GM19455 (cell line): ENCODE results near the gene PLCD1.
"Not testable (repeated sequence)": the region's sequence is repeated elsewhere in the genome, so short reads cannot be mapped to it uniquely, and the experiment has no call there.

Experiments
- ATAC-seq: cut with Tn5 transposase; IDR thresholded peaks from one replicate; pipeline ENCODE4 v1.9.1; 2021; ENCODE audit not compliant: unreplicated experiment

The PLCD1 gene

DNA sequence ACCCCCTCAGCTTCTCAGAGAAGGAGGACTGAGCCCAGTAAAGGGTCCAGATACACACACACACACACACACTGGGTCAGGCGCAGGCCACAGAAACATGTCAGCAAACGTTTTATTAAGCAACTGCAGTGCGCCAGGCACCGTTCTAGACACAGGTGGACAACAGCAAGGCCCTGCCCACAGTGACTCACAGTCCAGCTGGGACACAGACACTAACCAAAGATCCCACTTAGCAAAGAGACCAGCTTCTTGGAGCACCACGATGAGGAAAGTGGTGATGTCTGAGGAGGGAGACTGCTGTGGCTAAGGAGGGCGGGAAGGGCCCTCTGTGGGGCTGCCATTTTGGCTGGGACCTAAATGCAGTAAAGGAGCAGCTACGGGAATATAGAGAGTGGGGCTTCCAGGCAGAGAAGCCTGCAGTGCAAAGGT is 41.7 kb downstream of the PLCD1 start:
- ATAC-seq = no peak

DNA sequence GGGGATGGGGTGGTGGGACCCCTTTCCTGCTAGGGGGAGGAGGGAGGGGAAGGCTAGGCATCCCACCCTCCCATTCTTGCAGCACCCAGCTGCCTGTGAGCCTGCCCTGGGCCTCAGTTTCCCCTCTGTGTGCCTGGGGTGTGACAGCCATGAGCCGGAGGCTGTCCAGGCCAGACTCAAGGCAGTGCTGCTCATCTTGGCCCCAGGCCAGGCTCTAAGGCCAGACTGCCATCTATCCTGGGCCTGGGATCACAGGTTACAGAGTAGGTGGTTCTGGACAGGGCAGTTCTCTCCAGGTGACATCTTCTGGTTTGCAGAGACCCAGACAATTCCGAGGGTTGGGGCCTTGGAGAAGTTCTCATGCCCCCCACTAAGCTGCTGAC is 42.1 kb downstream of the PLCD1 start:
- no peak for ATAC-seq

DNA sequence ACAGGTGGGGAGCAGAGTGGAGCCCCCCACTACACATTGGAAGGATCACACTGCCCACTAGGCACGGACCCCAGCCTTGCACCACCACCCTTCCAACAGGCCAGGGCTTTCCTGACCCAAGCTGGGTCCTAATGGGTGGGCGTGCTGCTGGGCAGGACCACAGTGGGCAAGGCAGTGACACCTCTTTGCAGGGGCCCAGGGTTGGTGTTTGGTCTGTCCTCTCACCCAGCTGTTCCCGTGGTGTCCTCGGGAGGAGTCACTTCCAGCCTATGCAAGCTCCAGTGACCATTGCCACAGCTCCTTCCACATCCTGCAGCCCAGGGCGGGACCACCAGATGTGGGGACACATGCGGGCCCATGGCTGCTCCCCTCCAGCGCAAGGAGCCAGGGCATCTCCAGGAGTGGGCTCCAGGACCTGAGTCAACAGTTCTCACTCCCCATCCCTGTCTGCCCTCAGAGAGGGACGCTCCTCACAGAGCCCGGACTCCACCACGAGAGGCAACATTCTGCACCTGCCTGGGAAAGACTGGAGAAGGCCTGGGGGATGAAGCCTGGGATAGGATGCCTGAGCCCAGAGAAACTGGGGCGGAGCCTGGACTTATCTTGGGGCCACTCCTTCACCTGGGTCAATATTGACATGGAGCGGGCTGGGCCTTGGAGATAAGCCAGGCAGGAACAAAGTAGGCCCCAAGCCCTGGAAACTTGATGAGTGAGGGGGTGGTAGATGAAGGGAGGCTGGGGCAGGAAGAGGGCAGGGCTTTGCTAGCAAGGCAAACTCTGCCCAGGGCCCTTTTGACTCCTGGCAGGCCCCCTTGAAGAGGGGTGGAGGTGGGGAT is 42.7 kb downstream of the PLCD1 start:
- no peak for ATAC-seq

DNA sequence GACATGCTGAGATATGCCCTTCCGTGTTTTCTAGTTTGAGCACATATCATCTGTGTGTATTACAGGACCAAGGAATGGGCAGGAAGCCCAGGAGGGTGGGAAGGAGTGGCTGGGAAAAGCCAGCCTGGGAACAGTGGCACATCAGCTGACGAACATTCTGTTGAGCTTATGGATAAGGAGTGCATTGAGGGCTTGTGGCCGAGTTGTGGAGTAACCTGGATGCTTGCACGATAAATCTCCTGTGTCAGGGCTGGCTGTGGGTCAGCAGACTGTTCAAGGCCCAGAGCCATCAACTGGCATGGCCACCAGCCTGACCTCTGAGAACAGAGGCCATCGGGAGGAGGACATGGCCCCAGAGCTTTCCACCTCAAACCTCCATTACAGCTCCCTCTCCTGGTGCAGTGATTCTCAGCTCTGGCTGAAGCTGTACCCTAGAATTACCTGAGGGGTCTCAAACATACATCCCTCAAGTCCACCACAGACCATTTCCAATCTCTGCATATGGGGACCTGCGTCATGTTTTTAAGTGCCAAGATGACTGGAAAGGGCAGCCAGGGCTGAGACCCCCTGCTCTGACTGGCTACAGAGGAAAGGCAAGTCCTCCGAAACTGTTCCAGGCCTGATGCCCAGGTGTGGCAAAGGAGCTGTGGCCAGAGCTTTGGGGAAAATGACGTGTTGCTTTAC is 43.7 kb downstream of the PLCD1 start:
- ATAC-seq = no peak

DNA sequence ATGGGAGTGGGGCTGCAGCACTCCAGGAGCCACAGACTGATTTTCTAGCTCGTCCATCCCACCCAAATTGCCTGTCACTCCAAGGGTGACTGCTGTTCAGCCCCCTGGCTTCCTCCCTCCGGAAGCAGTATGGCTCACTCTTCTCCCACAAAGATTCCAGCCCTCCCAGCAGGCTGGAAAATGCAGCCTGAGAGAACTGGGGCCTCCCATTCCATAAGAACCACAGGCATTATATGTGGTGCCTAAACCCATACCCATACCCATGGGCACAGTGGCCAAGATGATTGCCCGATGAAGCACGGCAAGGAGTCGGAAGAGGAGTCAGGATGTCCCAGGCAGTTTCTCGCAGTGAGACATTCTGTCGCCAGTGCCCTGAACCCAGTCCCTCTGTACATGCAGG is 44.8 kb downstream of the PLCD1 start:
- ATAC-seq = no peak

DNA sequence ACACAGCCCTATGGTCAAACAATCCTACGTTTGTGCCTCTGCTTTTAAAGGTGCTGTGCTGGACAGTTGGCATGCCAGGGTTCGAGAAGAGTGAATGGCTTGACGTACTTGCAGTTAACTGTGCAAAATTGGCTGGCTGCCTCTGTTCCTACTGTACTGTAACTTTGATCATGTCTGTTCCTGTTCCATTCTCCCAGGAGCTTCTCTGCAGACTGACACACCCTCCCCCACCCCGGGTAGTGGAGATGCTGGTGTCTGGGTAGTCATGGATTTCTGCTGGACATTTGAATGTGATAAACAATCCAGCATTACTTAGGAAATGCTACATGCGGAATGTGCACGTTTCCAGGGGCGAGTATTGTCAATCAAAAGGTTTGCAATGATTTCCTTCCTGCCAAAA is 45.4 kb downstream of the PLCD1 start:
- no peak for ATAC-seq

DNA sequence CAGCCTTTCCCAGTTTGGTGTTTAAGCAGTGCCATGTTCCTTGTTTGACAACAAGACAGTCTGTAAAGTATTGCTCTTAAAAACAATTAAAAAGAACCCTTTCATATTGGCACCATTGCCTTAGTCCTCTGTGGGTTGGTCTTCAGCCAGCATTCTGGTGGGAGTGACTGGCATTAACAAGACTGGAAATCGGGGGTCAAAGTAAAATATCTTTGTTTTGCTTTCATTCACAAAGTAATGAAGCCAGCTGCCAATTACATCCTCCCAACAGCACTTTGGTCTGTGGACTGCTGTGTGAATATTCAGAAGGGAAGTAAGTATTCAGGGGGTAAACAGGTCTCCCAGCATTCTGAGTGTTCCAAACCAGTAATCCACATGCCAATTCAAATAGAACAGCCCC is 47.1 kb downstream of the PLCD1 start:
- ATAC-seq = no peak

DNA sequence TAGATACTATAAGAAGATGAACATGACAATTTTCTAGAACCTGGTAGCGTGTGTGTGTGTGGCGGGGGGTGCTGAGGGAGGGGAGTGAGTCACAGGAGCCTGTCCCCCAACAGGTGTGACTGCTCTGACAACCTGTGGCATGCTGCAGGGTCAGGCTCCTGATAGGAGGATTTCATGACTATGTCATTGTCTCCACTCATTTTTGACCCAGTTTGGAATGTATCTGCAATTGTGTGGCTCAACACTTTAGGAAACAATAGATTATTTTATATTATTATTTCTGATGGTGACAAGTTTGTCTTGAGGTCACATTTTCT is 48.1 kb downstream of the PLCD1 start:
- no peak for ATAC-seq

DNA sequence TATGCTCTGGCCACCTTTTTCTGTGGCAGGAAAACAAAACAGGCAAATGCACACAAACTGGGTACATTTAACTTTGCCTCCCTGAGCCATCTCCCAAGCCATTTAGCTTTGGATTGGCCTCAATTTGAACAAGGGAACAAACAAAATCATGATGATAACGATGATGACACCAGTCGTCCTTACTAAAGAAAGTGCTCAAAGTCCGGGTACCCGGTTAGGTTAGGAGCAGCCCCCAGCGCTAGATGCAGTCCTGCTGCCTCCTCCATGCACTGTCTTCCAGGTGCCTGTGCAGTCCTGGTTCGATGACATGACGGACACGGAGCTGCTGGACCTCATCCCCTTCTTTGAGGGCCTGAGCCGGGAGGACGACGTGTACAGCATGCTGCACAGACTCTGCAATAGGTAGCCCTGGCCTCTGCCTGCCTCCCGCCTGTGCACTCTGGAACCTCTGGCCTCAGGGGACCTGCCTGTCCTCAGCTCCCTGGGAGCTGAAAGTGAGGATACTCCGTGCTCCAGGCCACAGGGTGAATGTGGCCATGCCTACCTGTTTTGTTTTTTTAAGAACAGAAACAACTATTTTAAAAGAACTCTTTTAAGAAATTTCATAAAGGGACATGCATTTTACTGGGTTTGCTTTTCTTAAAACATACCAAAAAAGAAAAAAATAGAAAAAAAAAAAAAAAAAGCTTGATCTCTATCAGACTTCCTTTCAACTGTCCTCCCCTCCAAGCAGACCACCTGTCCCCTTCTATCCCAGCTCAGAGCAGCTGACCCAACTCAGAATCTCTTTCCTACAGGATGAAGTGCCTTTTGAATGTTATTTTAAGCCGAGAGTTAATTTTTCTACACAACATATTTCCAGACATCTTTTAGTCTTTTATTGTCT is 48.7 kb downstream of the PLCD1 start:
- ATAC-seq = no peak

DNA sequence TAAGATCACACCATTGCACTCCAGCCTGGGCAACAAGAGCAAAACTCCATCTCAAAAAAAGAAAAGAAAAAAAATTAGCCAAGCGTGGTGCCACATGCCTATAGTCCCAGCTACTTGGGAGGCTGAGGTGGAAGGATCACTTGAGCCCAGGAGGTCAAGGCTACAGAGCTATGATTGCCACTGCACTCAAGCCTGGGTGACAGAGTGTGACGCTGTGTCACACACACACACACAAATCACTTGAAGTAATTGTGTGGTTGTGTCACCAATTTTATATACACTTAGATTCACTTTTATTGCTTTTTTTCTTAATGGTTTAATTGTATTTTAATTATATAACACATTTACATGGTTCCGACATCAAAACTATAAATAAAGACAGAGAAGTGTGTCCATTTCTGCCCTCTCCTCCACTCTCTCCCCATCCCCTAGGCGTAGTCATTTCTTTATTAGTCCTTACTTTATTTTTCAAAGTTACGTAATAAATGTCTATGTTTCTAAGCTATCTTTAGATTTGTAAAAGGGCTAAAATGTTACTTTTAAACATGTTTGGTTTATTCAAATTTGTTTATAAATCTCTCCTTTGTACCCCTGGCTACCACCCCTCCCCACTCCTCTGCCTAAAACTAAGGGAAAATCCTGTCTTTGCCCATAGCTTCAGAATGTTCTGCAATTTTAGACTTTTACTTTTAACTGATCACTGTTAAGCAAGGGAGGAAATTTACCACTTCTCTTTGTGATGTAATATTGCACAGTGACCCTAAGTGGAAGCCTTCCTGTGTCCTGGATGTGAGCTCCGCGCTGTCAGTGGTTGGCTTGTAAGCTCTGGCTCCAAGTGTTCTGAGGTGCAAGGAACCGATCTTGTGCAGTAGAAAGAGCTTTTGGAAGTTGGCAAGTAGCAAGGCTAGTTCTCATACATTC is 49.6 kb downstream of the PLCD1 start:
- ATAC-seq = no peak

DNA sequence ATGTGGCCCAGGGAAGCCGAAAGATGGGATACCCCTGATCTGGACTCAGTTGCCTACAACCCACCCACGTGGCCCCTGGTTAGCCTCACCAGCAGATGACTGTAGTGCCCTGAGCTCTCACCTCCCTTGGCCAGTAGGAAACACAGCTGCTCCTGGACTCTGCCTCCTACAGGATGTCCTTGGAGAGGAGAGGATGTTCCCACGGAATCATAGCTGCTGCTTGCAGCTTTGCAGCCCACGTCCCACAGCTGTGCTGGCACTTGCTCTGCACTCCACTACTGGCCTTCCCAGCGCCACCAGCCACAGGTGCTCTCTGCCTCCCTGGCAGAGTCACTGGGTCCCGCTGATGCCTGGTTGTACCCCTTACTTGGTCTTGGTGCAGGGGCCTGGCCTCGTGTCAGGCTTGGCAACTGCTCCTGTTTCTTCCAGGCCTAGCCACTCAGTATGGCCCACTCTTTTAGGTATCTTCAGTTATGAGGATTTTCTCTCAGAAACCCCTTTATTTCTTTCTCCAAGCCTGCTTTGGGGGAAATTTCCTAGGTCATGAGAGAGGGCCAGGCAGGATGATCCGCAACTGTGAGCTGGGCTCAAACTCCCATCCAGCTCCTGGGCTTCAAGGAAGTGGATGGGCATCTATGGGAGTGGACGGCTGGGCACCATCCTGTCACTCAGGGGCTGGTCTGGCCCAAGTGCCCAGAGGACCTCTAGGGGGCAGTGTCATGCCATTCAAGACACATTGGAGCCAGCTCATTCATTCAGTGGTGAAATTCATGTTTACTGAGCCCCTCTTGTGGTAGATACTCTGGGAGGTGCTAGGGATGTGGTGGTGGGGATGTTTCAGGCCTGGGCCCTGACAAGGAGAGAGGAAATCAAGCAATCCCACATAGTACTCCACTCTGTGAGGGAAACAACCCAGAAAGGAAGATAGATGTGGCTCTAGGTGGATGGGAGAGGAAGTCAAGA is 55.0 kb downstream of the PLCD1 start:
- peak; percentile 92 for ATAC-seq

DNA sequence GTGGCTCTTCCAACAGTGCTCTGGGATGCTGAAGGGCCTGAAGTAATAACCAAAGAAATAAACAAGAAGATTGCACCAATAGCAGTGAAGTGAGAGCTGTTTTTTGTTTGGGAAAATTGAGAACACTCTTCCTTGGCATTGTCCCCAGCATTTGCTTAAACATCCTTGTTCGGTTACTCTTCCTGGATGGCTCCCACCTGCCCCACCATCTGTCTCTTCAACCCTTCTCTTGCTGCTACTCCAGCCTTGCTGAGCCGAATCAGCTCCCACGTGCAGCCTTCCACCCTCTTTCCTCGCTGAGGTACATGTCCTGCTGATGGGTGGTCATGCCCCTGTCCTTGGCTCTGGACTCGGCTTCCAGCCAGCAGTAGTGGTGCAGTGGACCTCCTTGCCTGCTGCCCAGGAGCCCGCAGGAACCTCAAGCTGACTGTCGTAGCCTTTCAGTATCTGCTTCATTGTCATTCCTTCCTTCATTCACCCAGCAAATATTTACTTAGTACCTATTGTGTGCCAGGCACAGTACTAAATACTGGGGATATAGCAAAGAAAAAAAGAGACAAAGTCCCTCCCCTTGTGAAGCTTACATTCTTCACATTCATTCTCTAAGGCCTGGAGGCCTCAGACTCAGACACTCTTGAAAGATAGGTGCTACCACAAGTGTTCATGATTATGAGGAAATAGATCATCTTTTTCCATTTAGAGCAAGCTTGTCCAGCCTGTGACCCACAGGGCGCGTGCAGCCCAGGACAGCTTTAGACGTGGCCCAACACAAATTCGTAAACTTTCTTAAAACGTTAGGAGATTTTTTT is 56.0 kb downstream of the PLCD1 start:
- no peak for ATAC-seq

DNA sequence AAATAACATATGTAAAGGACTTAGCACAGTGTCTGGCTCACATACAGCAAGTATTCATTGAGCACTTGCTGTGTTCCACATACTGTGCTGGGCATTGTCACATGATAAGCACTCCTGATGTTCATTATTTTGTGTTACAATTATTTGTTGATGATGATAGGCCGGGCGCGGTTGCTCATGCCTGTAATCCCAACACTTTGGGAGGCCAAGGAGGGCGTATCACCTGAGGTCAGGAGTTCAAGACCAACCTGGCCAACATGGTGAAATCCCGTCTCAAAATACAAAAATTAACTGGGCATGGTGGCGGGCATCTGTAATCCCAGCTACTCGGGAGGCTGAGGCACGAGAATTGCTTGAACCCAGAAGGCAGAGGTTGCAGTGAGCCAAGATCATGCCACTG is 57.4 kb downstream of the PLCD1 start:
- not testable (repeated sequence) for ATAC-seq

DNA sequence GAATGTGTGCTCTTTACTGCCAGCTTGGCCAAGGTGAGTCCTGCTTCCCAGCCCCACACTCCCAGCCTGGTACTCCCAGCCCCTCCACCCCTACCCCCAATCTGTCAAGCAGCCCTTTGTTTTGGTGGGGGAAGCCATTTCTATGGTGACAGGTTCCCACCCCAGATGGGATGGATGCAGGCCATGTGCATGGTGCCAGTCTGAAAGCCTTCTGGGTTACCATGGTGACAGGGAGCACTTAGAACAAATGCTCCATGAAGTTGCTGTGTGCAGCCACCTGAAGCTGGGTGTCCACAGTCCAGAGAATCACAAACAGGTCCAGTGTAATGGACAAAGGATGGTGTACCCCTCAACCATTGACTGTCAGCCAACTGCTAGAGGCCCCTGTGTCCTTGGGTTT is 58.0 kb downstream of the PLCD1 start:
- no peak for ATAC-seq

DNA sequence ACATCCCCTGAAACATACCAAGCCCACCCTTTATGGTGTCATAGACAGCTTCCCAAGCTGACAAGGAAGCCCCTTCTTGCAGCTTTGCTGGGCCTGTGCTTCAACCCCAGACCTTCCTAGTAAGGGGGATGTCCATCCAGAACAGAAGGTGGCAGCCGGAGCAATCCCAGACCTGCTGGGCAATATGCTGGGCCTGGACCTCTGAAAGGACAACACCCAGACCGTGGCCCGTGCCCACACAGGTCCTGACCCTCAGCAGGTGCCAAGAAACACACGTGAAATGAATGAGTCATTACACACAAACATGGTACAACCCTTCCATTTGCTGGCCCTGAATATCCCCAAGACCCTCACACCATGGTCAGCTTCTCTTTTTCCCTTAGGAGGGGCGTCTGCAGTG is 58.6 kb downstream of the PLCD1 start:
- ATAC-seq = no peak

DNA sequence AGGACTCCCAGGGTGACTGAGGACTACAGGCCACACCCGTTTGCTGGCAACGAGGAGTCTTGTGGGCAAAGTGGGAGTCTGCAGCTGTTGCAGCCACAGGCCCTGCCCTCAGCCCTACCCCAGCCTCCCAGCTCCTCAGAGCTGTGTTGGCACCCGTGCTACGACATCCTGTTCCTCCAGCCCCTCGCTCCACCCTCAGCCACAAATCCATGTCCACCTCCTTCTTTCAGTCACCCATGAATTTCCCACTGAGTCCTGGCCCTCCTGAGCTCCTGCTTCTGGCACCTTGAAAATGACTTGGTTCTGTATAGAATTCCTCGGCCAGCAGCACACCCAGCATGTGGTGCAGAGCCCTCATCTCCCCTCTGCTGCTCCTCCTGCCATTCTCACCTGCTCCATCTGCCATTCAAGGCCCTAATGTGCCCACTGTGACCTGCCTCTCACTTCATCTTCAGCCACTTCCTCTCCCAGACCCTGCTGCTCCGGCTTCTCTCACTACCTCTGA is 59.8 kb downstream of the PLCD1 start:
- ATAC-seq = no peak

DNA sequence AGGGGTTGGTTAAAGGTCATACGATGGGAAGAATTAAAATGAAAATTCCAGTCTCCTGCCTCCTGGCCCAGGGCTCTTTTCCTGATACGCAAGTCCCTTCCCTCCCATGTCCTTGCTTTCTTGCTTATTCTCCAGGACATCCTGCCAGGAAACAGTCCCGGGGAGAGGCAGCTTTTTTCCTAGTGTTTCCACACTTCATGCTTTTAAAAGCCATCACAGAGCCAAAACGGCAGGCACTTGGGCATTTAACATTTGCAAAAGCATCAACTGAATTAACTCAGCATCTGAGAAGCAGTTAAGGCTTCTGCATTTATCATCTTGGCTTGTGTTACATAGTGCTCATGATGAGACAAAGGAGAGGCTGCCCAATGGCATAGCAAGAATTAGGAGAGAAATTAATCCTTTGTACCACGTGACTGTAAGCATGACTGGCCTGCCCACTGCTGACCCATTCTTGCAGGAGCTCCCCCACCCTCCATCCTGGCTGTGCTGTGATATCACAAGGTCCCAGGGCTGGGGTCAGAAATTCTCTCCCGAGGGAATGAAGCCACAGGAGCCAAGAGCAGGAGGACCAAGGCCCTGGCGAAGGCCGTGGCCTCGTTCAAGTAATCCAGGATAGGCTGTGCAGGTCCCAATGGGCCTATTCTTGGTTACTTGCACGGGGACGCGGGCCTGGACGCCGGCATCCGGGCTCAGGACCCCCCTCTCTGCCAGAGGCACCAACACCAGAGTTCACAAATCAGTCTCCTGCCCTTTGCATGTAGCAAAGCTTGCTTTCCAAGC is 60.4 kb downstream of the PLCD1 start:
- ATAC-seq = no peak

DNA sequence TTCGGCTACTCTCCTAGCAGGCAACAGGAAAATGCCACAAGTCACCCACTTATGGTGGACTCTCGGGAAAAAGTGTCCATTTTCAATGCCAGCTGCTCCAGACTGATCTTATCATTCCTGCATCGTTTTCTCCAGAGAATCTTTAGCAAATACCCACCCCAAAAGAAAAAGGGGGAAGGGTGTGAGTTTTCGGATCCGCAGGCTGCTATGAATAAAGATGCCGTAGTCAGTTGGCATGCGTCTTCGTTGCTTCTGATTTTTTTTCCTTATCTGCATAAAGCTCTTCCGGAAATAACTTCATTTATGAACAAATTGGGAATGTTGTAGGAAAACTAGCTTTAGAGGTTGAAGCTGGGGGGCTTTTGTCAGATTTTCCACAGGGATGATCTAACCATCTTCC is 61.2 kb downstream of the PLCD1 start:
- ATAC-seq = no peak
